GM18526 (cell line): Measurements from ENCODE around the gene SNHG17.

Experiments
- POLR2A ChIP-seq: IDR thresholded peaks from 3 replicates; pipeline ENCODE4 v1.6.1; 2011; ENCODE audit not compliant: insufficient read length; ENCODE audit errors: extremely low read depth

Gene SNHG17

DNA sequence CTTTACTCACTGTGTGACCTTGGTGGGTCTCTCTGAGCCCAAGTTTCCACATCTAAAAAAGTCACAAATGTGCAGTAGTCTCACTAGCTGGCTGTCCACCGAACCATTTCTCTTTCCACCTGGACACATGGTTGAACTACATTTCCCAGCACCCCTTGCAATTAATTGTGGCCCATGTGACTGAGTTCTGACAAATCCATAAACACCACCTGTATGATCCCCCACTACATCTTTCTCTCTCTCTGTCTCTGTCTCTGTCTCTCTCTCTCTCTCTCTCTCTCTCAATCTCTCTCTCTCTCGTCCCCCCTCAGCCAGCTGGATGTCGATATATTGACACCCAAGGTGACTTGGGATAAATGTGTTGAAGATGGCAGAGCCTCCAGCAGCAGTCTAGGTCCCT, 42.8 kb downstream of the SNHG17 start:
- TF ChIP-seq POLR2A, result no peak

GRCh38 chr20:38387953-38388352, 47.2 kb downstream of the SNHG17 start:
- no peak for TF ChIP-seq POLR2A

DNA sequence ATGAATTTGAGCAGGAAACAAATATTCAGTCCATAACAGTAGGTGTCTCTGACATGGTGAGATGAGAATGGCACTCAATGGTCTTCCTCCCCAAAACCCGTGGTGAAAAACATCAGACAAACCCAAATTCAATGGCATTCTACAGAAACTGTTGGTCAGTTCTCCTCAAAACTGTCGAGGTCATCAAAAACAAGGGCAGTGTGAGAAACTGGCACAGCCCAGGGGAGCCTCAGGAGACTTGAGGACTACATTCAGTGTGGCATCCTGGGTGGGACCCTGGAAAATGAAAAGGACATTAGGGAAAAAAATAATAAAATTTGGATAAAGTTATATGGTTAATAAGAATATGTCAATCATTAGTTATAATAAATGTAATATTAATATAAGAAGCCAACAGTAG, 48.3 kb downstream of the SNHG17 start:
- TF ChIP-seq POLR2A, result no peak

- TF ChIP-seq POLR2A, result no peak
Measured at GRCh38 chr20:38386004-38386403, 49.1 kb downstream of the SNHG17 start.

GRCh38 chr20:38383147-38383546, 52.0 kb downstream of the SNHG17 start:
- no peak for TF ChIP-seq POLR2A

DNA sequence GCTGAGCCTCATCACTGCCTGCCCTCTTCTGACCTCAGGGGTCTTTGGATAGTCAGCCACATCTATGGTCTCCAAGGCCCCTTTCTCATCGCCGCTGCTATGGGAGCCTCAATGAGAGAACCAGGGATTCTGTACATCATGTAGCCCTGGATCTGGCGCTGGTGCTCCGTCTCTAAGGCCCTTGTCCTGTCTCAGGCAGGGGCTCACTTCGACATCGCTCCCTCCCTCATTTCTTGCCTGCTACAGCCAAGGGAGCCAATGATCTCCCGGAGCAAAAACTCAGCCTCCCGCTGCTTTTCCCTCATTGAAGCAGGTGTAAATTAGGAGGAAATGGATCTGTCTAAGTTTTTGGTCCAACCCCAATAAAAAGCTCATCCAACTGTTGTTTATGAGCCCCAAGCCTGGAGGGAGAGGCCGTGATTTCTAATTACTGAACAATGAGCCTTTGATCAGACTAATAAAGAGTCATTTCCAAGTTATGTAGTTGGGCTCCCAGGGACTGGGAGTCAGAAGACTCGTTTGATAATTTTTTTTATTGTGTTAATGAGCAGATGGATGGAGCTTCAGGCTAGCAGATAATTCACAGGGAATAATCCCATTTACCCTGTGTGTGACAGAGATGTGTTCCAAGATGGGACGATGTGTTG, 58.0 kb downstream of the SNHG17 start:
- TF ChIP-seq POLR2A, result no peak

- no peak for TF ChIP-seq POLR2A
Measured at GRCh38 chr20:38373898-38374297, 61.2 kb downstream of the SNHG17 start.

DNA sequence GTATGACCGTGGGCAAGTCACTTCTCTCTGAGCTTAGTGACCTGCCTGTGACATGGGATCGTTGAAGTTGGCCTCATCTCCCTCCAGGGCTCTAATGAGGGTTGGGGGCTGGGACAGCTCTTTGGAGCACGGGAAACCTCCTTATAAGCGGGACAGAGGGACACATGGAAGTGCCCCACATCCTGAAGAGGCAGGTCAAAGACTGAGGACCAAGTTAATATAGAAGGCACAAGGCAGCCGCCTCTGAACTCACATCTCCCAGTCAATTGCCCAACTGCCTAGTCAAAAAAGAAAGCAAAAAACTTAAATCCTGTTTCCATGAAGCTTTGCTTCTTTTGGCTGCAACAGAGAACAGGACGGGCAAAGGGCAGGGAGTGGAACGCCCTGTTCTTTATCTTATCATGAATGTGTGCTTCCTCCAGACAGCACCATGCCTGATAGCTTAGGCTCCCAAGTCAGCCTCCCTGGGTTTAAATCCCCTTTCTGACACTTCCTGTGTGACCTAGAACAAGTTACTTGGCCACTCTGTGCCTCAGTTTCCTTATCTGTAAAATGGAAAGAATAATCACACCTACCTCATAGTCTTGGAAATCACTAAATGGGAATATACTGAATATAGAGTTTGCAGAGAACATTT, 61.8 kb downstream of the SNHG17 start:
- no peak for TF ChIP-seq POLR2A

- no peak for TF ChIP-seq POLR2A
Measured at GRCh38 chr20:38372806-38373205, 62.3 kb downstream of the SNHG17 start.
